Uterus (tissue), 4 donors: ENCODE measurements around the gene TMEM131L. TPM values are rescaled to one million over a fixed set of nuclear protein-coding genes. Genes with fewer than 3 reads are reported as not detected.

Experiments used
- DNase-seq, 2 donors: peaks; one replicate each; pipeline ENCODE4 v3.0.0-alpha.2; 2019 to 2020
- H3K27ac ChIP-seq, 2 donors: fragments of 200-600 bp; sonication (generic); 1 replicate in 1 of 2; 2 replicates in 1 of 2; pipeline ENCODE4 v1.5.1; 2016 to 2018
- H3K27me3 ChIP-seq, 2 donors: fragments of 200-600 bp; sonication (generic); one replicate each; pipeline ENCODE4 v1.5.1; 2018 to 2019; ENCODE audit warnings: control low read depth in 1 of 2
- H3K36me3 ChIP-seq, 2 donors: fragments of 200-600 bp; sonication (generic); one replicate each; pipeline ENCODE4 v1.5.1; 2019; ENCODE audit warnings: control low read depth in 1 of 2
- H3K4me1 ChIP-seq, 2 donors: fragments of 200-600 bp; sonication (generic); one replicate each; pipeline ENCODE4 v1.5.1; 2018 to 2019; ENCODE audit warnings: control low read depth in 1 of 2
- H3K4me3 ChIP-seq, 2 donors: fragments of 200-600 bp; sonication (generic); 1 replicate in 1 of 2; 2 replicates in 1 of 2; pipeline ENCODE4 v1.5.1; 2018 to 2019; ENCODE audit warnings: mild to moderate bottlenecking in 1 of 2
- H3K9me3 ChIP-seq, 2 donors: fragments of 200-600 bp; sonication (generic); one replicate each; pipeline ENCODE4 v1.5.1; 2019; ENCODE audit warnings: control low read depth in 1 of 2
- CTCF ChIP-seq, 4 experiments: fragments of 200-600 bp in 2 of 4; fragments of 450-650 bp in 2 of 4; sonication (generic) in 2 of 4; IDR thresholded peaks; one replicate each; pipeline ENCODE4 v1.5.1; 2016 to 2019; ENCODE audit warnings: antibody characterized with exemption in 4 of 4, mild to moderate bottlenecking in 2 of 4, moderate library complexity in 1 of 4
- POLR2A ChIP-seq, 2 donors: fragments of 450-650 bp; IDR thresholded peaks; one replicate each; pipeline ENCODE4 v1.6.1; 2016; ENCODE audit warnings: antibody characterized with exemption in 2 of 2, mild to moderate bottlenecking in 1 of 2, moderate library complexity in 1 of 2
- intact Hi-C: fragments of 100-400 bp; cut with DNase I; formaldehyde crosslinking; loops from one replicate; pipeline ENCODE4 v1.15.1; 2023; ENCODE audit warnings: low total_unique reads
- total RNA-seq, 4 donors: library from RNA; depleted of rRNA in 3 of 4; stranded (reverse); fragments of >200 nt in 3 of 4; gene quantifications; one replicate each; pipeline versions ENCODE4 v1.1.0 to v1.2.4, GENCODE V29; 2014 to 2023
- donor health status: DM: yes; HTN: yes; CAD: no.

Gene TMEM131L
- total RNA-seq, 4 donors from 2014 or later = 2.4 to 49.6 (median 18.0) TPM

DNA sequence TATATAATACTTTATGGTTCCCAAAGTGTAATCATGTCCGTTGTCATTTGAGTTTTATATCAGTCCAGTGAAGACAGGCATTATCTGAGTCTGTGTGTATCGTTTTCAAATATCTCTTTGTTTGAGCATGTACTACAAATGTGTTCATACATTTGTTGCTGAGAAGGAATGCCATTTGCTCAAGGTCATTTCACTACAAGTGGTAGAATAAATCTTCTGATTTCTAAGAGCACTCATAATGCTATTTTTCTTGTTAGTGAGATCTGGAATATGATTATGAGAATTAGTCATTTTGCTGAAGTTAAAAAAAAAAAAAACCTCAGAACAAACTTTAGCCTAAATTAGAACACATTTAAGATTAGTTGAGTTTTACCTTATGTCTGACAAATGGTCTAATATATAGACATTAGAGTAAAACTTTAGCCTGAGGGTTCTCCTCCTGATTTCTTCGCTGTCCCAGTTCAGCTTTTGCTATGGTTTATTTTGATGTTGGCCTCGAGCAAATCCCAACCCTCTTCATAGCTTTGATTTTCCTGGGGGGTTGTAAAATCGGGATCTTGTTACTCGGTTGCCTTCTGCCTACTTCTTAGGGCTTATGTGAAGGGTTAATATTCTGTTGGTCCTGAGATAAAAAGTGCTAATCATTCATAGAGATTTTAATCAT is 87.1 kb downstream of the TMEM131L start:
- intact Hi-C loops = no loop called here
- Histone ChIP-seq H3K27me3 (no peaks in the 10 kb centered on the region), H3K4me3 (no peak overlapping the region), H3K4me1 (peaks cover 0 to 7% of the 10 kb centered on the region in 2 donors), H3K9me3 (no peaks in the 10 kb centered on the region), H3K36me3 (no peaks in the 10 kb centered on the region), H3K27ac (peak overlapping the region; percentile 8 to 70)
- TF ChIP-seq POLR2A (IDR thresholded peaks at IDR 0.05) (no peak), CTCF (IDR thresholded peaks at IDR 0.05) (no peak)
- no peak for DNase-seq

DNA sequence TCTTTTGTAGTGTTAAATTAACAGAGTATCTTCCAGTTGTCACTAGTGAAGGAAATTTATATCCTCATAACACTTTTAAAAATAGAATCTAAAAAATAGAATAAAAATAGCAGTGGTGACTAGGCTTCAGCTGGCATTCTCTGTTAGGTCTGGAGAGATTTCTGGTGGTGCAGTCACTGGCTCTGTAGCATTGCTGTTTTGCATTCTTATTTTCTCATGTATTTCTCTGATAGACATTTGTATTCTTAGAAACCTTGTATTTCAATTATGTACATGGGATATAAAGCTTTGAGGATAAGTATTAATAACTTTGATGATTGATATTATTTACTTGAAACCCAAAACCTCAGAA is 87.6 kb downstream of the TMEM131L start:
- TF ChIP-seq POLR2A (IDR thresholded peaks at IDR 0.05) (no peak), CTCF (IDR thresholded peaks at IDR 0.05) (no peak)
- Histone ChIP-seq H3K36me3 (no peaks in the 10 kb centered on the region), H3K4me1 (peaks cover 0 to 7% of the 10 kb centered on the region in 2 donors), H3K27ac (peak overlapping the region; percentile 8 to 70), H3K9me3 (no peaks in the 10 kb centered on the region), H3K27me3 (no peaks in the 10 kb centered on the region), H3K4me3 (no peak overlapping the region)
- DNase-seq = no peak
- intact Hi-C loops = no loop called here

- intact Hi-C loops = no loop called here
- peak overlapping the region in 1 of 2 donors; percentile 61 for H3K27ac ChIP-seq
- no peaks in the 10 kb centered on the region for H3K9me3 ChIP-seq
- DNase-seq = peak; percentile 76 to 78
- H3K4me3 ChIP-seq = no peak overlapping the region
- no peaks in the 10 kb centered on the region for H3K27me3 ChIP-seq
- peaks cover 0 to 7% of the 10 kb centered on the region in 2 donors for H3K4me1 ChIP-seq
- no peaks in the 10 kb centered on the region for H3K36me3 ChIP-seq
- no peak for TF ChIP-seq CTCF (IDR thresholded peaks at IDR 0.05)
- TF ChIP-seq POLR2A (IDR thresholded peaks at IDR 0.05) = no peak
Observed at GRCh38 chr4:153555730-153556434, 89.7 kb downstream of the TMEM131L start.

DNA sequence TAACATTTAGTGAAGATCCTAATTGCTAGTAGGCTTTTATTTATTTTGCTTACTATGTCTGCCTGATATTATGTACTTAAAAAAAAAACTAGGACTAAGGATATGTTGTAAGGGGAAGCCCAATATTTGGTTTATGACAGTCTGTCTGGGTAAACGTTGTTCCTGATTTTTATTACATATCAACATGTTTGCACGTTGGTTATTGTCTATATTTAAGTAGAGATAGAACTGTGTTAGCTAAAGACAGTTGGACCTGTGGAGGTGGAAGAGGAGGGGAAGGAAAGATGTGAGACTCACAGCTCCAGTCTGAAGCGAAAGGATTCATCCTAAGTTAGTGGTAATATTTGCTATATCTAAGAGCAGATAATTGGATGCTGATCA is 90.3 kb downstream of the TMEM131L start:
- Histone ChIP-seq H3K9me3 (no peaks in the 10 kb centered on the region), H3K27me3 (no peaks in the 10 kb centered on the region), H3K27ac (peak overlapping the region in 1 of 2 donors; percentile 61), H3K4me3 (no peak overlapping the region), H3K4me1 (peaks cover 0 to 7% of the 10 kb centered on the region in 2 donors), H3K36me3 (no peaks in the 10 kb centered on the region)
- TF ChIP-seq POLR2A (IDR thresholded peaks at IDR 0.05) (no peak), CTCF (IDR thresholded peaks at IDR 0.05) (no peak)
- no peak for DNase-seq
- intact Hi-C loops = no loop called here

- Histone ChIP-seq H3K4me1 (no peaks in the 10 kb centered on the region), H3K27me3 (no peaks in the 10 kb centered on the region), H3K4me3 (no peak overlapping the region), H3K9me3 (no peaks in the 10 kb centered on the region), H3K27ac (no peak overlapping the region), H3K36me3 (no peaks in the 10 kb centered on the region)
- DNase-seq = no peak
- intact Hi-C loops = no loop called here
- no peak for TF ChIP-seq CTCF (IDR thresholded peaks at IDR 0.05)
- no peak for TF ChIP-seq POLR2A (IDR thresholded peaks at IDR 0.05)
Observed at GRCh38 chr4:153560908-153561307, 94.7 kb downstream of the TMEM131L start.
